NCI-H510A treated with DMSO at 0.1 percent for 48 hours (cell line): Measurements from ENCODE around the gene SOCS1.
"Not testable (repeated sequence)": the region's sequence is repeated elsewhere in the genome, so short reads cannot be mapped to it uniquely, and the experiment has no call there.

Experiments used
- DNase-seq: peaks from one replicate; lab custom pipeline; 2025; lab: John Stamatoyannopoulos, UW

Gene SOCS1

GRCh38 chr16:11255737-11256660 lies at the start of gene SOCS1:
Gene SOCS1 (minus strand): TSS chr16:11256204. CDS start chr16:11255478, 726 bp downstream.
- peak; percentile 54 for DNase-seq

GRCh38 chr16:11303405-11304138 lies 47.6 kb upstream of the SOCS1 start:
- peak; percentile 34 for DNase-seq

GRCh38 chr16:11302977-11303376 lies 47.0 kb upstream of the SOCS1 start:
- peak; percentile 67 for DNase-seq

- DNase-seq: no peak
Measured at GRCh38 chr16:11301645-11302501, 45.9 kb upstream of the SOCS1 start.

- no peak for DNase-seq
Measured at GRCh38 chr16:11300560-11300892, 44.5 kb upstream of the SOCS1 start.

GRCh38 chr16:11299865-11300559 lies 44.0 kb upstream of the SOCS1 start:
- DNase-seq: no peak

- DNase-seq: not testable (repeated sequence)
Measured at GRCh38 chr16:11298950-11299547, 43.0 kb upstream of the SOCS1 start.

- DNase-seq: no peak
Measured at GRCh38 chr16:11298143-11298900, 42.3 kb upstream of the SOCS1 start.

GRCh38 chr16:11297492-11298142 lies 41.6 kb upstream of the SOCS1 start:
- peak; percentile 47 for DNase-seq

GRCh38 chr16:11296706-11297491 lies 40.9 kb upstream of the SOCS1 start:
- no peak for DNase-seq

- no peak for DNase-seq
Measured at GRCh38 chr16:11296351-11296705, 40.3 kb upstream of the SOCS1 start.

- DNase-seq: no peak
Measured at GRCh38 chr16:11295672-11296071, 39.7 kb upstream of the SOCS1 start.

- no peak for DNase-seq
Measured at GRCh38 chr16:11292076-11292748, 36.2 kb upstream of the SOCS1 start.

- DNase-seq: no peak
Measured at GRCh38 chr16:11291091-11291703, 35.2 kb upstream of the SOCS1 start.

GRCh38 chr16:11290102-11290893 lies 34.3 kb upstream of the SOCS1 start:
- no peak for DNase-seq

GRCh38 chr16:11289696-11290095 lies 33.7 kb upstream of the SOCS1 start:
- not testable (repeated sequence) for DNase-seq

- DNase-seq: no peak
Measured at GRCh38 chr16:11289202-11289601, 33.2 kb upstream of the SOCS1 start.
